ENCODE measurements around the gene CLDN11.

GRCh38 chr3:170405101-170405500 lies 13.6 kb upstream of the CLDN11 start:
- no peak for TF ChIP-seq CTCF (IDR thresholded peaks at IDR 0.05)
- TF ChIP-seq POLR2A (IDR thresholded peaks at IDR 0.05) = no peak

All from prostate gland (tissue), 2 donors.